Stimulated activated CD4-positive, alpha-beta T cell treated with anti-CD3 and anti-CD28 coated beads, Interleukin-2, amount 100 ng/mL, for 48 hours (primary cell): ENCODE measurements around the gene METAP1D.
A peak's percentile ranks its signal among the peaks of the same experiment; 100 is the strongest.

Source experiments
- DNase-seq, 2 donors: peaks; one replicate each; pipeline ENCODE4 v3.0.0-alpha.2; 2020

METAP1D gene

DNA sequence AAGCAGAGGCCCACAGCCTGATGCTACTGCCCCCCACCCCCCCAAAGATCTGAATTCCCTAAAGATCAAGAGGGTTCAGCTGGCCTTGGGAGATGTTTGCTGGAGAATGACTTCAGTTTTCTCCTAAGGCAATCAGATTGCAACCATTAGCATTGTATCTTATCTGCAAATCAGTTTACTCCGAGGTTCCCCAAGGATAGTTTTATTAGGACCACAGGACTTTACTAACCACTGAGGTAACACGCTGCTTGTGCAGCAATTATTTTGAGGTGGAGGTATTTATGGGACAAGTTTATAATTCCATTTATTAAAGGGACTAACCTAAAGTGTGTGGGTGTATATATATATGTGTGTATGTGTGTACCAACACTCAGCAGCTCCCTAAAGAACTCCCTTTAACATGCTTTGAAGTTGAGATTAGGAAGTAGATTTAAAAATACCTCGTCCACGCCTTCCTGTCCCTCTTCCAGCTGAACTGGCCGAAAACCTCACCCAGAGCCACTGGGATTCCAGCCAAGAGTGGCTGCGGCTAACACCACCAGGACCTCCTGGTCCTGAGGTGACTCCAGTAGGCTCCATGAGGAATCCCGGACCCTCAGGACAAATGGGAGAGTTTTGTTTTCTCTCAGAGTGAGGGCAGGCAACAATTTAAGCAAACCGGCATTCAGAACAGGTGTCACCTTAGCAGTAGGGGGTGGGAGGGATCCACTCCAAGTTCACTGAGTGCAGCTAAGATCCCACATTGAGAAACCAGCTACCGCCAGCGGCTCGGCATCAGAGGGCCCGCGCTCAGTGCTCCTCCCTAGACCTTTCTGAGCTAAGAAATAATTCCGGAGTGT lies 82.6 kb downstream of the METAP1D start:
- no peak for DNase-seq

DNA sequence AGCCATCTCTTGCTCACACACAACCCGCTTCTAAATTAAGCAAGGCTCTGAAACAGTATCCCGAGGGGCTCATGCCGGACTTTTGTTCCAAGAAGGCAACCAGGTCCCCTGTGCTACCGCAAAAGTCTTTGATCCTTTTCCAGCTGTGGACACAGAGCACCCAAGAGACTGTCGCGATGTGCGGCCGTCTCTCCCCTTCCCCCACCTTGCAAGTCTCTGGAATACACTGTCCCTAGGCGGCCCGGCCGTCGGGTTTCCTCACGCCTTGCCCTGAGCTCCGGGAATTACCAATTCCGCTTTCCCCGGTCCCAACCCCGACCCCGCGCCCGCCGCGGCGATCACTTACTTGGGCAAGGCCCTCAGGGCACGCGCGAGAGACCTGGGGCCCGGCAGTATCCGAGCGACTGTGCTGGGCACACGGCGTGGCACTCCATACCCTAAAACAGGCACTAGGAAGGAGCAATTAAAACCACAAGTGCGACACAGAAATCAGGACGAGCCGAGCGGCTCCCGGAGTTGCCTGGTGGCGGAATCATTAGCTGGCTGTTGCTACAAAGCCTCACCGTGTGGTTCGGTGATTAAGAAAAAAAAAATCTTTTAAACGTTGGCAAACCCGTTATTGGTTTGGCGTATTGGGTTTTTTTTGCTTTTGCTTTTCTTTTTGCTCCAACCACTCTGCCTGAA lies 83.3 kb downstream of the METAP1D start:
- DNase-seq, result no peak

DNA sequence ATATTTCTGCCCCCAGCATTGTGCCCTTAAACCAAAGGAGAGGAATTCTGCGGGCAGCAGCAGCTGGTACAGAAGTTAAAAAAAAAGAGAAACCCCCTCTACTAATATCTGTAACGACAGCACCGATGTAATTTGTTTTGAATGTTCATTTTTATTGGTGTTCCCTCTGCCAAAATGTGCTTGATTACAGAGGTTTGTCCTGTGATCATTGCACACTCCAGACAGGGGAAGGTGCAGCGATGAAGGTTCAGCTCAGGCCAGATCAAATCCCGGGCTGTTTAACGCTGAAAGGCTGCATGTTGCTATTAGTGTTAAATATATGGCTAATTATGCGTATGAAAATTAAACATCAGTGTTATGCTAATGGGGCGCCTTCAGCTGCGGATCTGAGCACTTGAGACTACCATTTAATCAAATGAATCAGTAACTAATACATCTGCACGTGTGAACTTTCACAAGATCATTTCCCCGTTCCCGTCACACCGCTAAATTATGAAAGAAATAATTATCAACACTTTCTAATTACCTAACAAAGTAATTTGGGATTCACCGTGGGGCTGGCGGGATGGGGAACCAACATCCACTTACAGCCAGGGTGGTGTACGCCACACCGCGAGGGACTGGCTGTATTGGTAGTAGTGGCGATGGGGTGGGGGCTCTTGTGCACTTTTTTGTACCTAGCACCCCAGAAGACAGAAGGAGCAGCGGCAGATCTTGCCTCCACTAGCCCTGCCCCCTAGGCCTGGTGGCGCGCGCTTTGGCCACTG lies 84.1 kb downstream of the METAP1D start:
- DNase-seq, result no peak

DNA sequence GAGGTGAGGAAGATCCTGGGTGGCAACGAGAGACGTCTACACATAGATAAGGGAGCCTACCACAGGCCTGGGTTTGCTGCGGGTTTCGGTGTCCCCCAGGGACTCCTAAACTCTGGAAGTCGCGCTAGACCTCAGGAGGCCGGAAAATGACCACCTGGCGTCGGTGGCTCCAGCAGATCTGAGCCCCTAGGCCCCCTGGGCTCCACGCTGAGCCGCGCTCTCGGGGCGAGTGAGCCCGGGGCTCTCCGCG lies 84.6 kb downstream of the METAP1D start:
- DNase-seq, result no peak

DNA sequence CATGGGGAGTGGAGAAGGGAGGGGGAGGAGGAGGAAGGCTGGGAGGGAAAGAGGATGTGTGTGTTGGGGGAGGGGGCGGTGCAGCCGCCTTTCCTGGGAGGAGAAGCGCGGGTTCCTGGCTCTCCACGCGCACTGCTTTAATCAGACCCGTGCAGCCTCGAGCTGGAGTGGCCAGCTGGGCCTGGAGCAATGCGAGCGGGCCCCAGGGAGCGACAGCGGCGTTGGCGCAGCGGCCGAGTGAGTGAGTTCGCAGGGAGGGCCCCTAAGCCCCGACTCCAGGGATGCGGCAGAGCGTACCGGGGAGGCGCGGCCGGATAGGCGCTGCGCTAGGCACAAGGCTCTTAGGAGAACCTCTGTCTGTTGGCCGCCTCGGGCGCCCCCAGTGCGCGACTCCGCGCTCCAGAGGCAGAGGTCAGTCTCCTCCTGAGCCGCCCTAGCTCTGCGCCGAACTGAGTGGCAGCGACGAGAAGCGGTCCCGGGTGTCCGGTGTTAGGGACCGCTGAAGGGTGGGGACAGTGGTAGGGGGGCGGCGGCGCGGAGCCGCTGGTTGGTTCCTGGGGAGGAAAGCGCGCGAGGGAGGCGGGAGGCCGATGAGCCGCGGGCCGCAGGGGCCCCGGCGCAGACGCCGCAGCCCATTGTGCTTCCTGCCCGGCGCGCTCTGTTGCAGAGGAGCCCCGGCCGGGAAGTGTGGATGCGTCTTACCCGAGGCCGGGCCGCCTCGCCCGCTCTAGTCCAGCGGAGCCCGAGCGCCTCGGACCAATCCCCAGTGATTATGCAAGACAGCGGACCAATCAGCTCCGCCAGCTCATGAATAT lies 85.1 kb downstream of the METAP1D start:
- DNase-seq, result peak in 1 of 2 donors; percentile 53

DNA sequence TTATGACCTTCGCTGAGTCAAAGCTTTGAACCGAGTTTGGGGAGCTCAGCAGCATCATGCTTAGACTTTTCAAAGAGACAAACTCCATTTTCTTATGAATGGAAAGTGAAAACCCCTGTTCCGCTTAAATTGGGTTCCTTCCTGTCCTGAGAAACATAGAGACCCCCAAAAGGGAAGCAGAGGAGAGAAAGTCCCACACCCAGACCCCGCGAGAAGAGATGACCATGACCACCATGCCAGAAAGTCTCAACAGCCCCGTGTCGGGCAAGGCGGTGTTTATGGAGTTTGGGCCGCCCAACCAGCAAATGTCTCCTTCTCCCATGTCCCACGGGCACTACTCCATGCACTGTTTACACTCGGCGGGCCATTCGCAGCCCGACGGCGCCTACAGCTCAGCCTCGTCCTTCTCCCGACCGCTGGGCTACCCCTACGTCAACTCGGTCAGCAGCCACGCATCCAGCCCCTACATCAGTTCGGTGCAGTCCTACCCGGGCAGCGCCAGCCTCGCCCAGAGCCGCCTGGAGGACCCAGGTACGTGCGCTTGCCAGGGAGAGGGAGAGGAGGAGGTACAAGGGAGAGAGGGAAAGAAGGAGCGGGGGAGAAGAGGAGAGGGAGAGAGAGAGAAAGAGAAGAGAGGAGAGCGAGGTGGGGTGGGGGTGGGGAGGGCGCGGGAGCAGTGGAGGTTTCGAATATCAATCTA lies 85.9 kb downstream of the METAP1D start, which contains the start of gene DLX1:
DLX1 (plus strand) TSS at position 48 of the 700 bp plus-strand sequence; CDS start at position 219, 171 bp downstream.
- DNase-seq, result no peak

DNA sequence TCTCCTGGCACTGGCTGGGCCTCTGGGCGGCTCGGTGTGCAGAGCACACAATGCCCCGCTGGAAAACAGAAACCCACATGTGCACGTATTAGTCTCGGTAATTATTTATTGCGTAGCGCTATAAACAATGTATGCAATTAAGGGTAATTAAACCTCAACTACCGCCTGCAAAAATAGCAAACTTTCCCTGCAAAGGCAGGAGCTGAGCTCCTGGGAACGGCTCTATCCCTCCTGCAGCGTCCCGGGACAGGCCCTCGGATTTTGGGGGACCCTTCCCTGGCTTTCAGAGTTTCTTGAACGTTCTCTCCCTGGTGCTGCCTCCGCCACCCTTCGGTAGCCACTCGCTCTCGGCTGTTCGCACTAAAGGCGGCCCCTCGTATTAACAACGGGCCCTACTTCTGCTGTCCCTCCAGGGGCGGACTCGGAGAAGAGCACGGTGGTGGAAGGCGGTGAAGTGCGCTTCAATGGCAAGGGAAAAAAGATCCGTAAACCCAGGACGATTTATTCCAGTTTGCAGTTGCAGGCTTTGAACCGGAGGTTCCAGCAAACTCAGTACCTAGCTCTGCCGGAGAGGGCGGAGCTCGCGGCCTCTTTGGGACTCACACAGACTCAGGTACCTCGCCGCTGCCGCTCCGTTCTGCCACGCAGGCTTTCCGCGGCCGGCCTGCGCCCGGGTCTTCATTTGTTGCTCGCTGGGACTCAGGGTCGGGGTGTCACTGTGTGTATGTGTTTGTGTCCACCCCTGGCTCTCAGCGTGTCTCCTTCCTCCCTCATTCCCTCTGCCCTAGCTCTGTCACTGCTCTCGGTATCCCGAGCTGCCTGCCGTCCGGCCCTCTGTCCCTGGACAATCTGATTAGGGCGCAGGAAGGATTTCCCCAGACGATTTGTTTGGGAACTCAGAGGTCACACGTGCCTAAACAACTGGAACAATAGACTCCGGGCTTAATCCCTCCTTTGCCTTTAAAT lies 86.8 kb downstream of the METAP1D start:
- DNase-seq, result peak in 1 of 2 donors; percentile 55

DNA sequence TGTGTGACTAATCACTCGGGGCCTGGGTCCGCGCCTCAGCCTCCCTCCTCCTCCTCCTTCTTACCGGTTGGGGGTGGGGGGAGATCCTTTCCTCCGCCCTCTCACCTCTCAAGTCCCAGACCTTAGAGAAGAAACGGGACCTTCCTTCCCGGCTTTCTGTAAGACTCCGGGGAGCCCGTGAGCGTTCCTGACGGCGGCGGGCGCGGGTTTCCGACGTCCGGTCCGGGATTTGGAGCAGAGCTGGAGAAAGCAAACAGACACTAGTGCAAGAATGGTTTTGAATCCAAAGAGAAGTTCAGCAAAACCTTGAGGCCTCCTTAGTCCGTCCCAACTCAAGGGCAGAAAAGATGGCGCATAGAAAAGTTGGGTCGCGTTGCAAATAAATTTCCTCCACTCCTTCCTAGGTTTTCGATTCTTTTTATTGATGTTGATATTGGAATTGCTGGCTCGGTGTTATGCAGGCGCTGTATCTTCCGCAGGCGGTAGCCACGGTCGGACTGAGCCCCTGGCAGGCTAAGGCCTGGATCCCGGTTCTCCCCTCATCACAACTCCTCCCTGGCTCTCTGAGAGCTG lies 87.5 kb downstream of the METAP1D start:
- DNase-seq, result no peak

DNA sequence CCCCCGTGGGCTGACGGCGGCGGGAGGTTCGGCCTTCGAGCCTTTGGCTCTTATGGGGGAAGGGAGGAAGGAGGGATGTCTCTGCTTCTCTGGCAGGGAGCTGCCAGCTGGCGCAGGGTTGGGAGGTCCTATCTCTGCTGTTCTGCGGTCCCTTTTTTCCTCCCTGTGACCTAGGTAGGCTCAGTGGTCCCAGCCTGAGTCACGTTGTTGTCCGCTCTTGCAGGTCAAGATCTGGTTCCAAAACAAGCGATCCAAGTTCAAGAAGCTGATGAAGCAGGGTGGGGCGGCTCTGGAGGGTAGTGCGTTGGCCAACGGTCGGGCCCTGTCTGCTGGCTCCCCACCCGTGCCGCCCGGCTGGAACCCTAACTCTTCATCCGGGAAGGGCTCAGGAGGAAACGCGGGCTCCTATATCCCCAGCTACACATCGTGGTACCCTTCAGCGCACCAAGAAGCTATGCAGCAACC lies 88.1 kb downstream of the METAP1D start:
- no peak for DNase-seq

DNA sequence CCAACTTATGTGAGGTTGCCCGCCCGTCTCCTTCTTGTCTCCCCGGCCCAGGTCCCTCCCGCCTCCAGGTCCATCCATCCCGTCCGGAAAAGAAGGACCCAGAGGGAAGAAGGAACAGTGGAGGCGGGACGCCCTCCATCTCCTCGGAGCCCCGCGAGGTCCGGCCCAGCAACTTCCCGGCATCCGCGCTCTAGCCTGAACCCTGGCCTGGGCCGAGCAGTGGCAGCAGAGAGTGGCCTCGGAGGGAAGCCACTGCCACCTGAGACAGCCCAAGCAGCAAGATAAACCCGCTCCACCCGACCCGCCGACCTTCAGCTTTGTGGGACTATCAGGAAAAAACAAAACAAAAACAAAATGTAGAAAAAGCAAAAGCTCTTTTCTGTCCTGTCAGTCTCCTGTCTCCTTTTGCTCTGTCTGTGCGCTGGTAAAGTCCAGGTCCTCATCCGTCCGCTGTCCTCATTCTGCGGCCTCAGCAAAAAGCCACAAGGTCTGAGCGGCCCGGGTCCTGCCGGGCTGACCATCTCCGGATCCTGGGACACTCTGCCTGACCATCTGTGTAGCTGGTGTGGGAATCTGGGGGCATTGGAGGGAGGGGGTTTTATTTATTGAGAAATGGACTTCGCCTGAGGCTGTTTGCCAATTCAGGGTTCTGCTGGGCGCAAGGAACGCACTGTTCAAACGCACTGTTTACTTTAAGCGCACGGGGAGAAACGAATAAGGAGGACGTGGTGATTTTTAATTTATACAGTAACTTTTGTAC lies 88.7 kb downstream of the METAP1D start:
- no peak for DNase-seq

DNA sequence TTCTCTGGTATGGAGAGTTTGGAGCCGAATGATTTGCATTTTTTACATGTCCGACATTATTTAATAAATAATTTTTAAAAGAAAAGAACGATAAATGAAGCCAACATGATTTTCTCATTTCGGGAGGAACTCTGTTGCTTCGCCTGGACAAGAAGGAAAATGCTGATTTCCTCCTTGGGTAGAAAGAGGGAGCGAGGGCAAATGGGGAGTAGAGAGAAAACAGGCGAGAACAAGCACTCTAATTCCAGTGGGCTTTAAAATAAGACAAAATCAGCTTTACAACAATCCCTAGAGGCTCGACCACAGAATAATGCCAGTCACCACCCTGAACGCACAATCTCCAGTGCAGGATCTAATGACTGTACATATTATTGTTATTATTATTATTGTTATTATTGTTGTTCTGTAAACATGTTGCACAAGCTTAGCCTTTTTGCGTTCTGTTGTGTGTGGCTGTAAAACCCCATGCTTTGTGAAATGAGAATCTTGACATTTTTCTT lies 89.3 kb downstream of the METAP1D start:
- no peak for DNase-seq

DNA sequence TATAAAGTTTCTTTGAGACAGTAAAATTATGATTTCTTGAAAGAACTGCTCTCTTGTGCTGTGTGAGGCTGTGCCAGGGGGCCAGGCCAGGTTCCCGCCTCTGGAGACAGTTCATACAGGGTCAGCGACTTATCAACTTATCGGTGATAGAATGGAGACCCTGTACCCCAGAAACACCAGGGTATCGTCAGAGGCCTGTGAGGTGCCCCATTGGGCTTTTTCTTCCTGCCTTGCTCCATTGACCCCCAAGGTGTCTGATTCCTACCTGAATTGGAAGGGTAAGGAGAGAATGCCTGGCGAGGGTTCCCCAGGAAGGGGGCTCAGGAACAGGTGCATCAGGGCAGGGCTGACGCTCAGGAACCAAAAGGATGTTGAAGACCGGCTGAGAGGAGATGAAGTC lies 89.9 kb downstream of the METAP1D start:
- DNase-seq, result no peak

DNA sequence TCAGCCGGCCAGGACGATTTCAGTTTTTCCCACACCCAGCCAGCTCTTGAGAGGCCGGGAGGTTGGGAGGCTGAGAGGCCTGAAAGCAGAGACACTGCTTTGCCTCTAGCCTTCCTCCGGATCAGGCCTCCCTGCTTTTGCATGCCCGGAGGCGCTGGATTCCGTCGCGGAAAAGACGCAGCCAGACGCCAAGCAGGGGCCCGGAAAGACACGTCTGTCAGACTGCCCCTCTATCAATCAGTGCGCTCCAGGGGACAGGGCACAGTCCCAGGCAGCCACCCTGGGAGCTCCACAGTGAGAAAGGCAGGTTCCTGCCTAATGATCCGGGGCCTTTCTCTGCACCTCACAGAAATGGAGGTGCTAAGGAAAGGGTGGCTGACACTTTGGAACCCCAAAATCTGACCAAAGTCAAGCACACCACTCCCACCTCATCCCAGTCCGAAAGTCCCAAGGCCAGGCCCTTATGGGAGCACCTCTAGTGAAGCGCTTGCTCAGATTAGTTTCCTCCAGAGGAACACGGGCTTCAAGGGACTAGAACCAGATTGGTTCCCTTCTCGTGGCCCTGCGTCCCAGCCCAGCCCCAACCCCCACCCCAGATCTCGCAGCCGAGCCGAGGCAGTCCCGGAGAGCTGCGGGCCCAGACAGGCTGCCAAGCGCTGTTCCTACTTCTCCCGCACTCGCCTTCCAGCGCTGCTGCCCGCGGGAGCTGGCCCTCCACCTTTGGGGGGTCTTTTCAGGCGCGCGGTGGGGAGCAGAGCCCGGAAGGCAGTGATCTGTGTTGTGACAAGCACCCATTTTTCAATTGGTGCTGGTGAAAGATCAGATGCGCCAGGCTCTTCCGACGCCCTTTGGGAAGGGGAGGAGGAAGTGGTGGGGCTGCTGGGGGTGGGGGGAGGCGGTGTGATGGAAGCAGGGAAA lies 90.5 kb downstream of the METAP1D start:
- no peak for DNase-seq

DNA sequence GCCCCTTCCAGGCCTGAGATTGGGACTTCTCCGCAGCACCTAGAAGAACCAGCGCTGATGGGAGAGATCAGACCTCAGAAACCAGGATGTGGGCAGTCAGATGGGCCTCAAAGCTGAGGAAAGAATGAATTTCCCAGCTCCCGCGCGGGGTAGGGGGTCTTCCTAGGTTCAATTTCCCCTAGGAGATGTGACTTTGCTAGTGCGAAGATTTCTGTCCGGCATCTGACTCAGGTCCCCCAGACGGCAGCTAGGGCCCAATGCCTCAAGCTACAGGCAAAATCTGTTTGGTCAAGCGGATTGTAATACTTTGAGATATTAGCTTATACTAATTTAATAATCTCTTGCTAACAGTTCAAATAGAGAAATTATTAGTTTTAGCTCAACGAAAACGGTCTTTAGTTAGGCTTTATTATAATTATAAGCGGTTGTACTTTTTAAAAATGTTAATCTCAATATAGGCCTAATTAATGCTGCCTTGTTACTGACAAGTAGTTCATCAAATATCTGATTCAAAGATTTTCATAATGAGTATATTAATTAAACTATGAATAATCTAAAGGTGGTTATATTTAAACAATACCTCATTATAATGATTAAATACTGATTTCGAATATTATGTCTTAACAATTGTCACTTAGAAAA lies 91.4 kb downstream of the METAP1D start:
- DNase-seq, result no peak

DNA sequence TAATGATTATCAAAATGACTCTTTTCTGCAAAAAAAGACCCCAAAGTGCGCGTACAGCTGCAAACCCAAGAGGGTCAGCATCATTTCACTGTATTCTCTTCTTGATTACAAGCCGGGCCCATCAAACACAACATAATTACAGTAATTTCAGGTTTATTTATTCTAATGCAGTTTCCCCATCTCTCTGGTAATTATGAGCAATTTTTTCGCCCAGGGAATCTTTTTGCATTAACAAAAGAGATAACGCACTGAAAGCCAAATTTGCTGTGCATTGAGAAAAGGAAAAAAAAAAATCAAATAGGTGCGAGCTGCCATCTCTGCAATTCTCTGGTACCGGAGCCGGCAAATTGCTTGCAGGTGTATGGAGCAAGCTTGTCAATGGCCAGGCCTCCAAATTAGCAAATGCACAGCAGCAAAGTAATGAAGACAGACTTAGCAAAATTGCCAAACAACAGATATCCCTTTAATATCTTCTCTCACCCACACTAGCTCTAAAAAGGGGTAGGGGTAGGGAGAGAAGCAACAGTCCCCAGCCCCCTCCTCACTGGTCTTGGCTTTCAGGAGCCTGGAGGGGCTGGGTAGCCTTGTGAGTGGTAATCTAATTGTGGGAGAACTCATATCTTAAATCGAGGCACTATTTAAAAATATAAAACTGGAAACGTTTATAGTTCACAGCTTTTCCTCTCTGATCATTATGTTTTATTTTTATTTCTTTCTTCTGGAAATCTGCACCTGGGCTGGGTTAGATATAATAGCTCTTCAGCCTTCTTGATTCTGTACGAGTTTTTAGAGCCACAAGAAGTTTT lies 92.2 kb downstream of the METAP1D start:
- DNase-seq, result no peak

DNA sequence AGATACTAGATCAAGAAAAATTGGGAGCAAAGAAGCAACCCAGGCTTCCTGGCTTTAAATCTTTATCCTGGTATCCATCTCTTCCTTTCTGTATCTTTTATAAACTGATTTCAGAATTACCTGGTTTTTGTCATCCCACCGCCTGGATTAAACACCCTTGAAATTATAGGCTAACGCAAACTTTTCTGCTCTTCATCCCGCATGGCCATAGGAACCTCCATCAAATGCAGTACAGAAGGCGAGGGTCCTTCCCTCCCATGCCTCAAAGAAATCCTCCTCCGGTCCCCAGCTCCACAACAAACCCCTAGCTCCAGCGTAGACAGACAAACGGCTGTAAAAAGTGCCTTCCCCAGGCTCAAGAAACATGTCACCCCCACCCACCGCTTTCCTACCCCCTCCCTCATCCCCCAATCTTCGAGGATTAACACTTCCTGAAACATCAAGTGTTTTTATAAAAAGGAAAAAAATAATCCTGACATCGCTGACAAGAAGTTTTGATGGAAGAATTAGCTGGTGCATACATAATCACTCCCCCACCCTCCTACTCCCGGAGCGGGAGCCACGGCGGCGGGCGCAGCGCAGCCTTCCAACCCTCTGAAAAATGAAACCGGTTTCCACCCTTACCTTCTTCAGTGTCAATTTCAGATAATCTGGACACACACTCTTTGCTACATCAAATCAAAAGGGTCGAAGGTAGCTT lies 93.1 kb downstream of the METAP1D start:
- no peak for DNase-seq
